NCI-H1105 (cell line): Measurements from ENCODE around the gene SFXN2.
"Not testable (repeated sequence)": the region's sequence is repeated elsewhere in the genome, so short reads cannot be mapped to it uniquely, and the experiment has no call there.

ENCODE experiments used
- DNase-seq: peaks from one replicate; lab custom pipeline; 2025; lab: John Stamatoyannopoulos, UW

SFXN2 gene

GRCh38 chr10:102681696-102682095, 32.7 kb upstream of the SFXN2 start:
- no peak for DNase-seq

- no peak for DNase-seq
Observed at GRCh38 chr10:102682416-102682815, 32.0 kb upstream of the SFXN2 start.

GRCh38 chr10:102682981-102683380, 31.5 kb upstream of the SFXN2 start:
- no peak for DNase-seq

- no peak for DNase-seq
Observed at GRCh38 chr10:102683736-102684135, 30.7 kb upstream of the SFXN2 start.

GRCh38 chr10:102691285-102692066, 23.0 kb upstream of the SFXN2 start:
- no peak for DNase-seq

GRCh38 chr10:102695401-102695800, 19.0 kb upstream of the SFXN2 start:
- DNase-seq: not testable (repeated sequence)

- DNase-seq: no peak
Observed at GRCh38 chr10:102696736-102697135, 17.7 kb upstream of the SFXN2 start.

GRCh38 chr10:102698894-102699293, 15.5 kb upstream of the SFXN2 start:
- DNase-seq: no peak

GRCh38 chr10:102701272-102701671, 13.2 kb upstream of the SFXN2 start:
- DNase-seq: no peak

- DNase-seq: no peak
Observed at GRCh38 chr10:102701796-102702195, 12.6 kb upstream of the SFXN2 start.

- DNase-seq: no peak
Observed at GRCh38 chr10:102702742-102703141, 11.7 kb upstream of the SFXN2 start.

GRCh38 chr10:102704915-102705314, 9.5 kb upstream of the SFXN2 start:
- no peak for DNase-seq

- DNase-seq: no peak
Observed at GRCh38 chr10:102705531-102705930, 8.9 kb upstream of the SFXN2 start.

GRCh38 chr10:102710609-102711008, 3.8 kb upstream of the SFXN2 start:
- DNase-seq: no peak

- DNase-seq: no peak
Observed at GRCh38 chr10:102712089-102712488, 2.3 kb upstream of the SFXN2 start.

GRCh38 chr10:102712843-102713538, 1.4 kb upstream of the SFXN2 start:
- DNase-seq: no peak

GRCh38 chr10:102713539-102713813, 960 bp upstream of the SFXN2 start:
- DNase-seq: no peak

GRCh38 chr10:102713814-102714620, 419 bp upstream of the SFXN2 start, which contains the start of gene ARL3:
Gene ARL3, minus strand, starts transcription at chr10:102714397. Its CDS starts 122 bp downstream, at chr10:102714275.
- DNase-seq: peak; percentile 87

GRCh38 chr10:102715880-102716279, 1.4 kb downstream of the SFXN2 start:
- DNase-seq: no peak

GRCh38 chr10:102716900-102717565, 2.6 kb downstream of the SFXN2 start:
- DNase-seq: not testable (repeated sequence)

- DNase-seq: no peak
Observed at GRCh38 chr10:102718220-102718619, 3.8 kb downstream of the SFXN2 start.

GRCh38 chr10:102720337-102720736, 5.9 kb downstream of the SFXN2 start:
- DNase-seq: no peak
